ENCODE data around the gene RCOR1. TPM values are rescaled to one million over a fixed set of nuclear protein-coding genes. Genes with fewer than 3 reads are reported as not detected.
A peak's percentile ranks its signal among the peaks of the same experiment; 100 is the strongest.
"Not testable (repeated sequence)": the region's sequence is repeated elsewhere in the genome, so short reads cannot be mapped to it uniquely, and the experiment has no call there.

Gene RCOR1
- 13.9 and 17.3 TPM in 2 replicates for total RNA-seq (2014; rRNA removed; shearing (Covaris generic))

GRCh38 chr14:102591944-102592762, at the start of gene RCOR1:
RCOR1 (plus strand) TSS chr14:102592649; CDS start chr14:102592887, 238 bp downstream.
- Histone ChIP-seq H3K36me3 (replicated peaks; ENCODE audit: control insufficient read depth, insufficient read depth, low read length) (no peaks in the 10 kb centered on the region), H3K4me3 (ENCODE audit: insufficient read depth, low read depth, low read length) (peak within 1 kb of the TSS; percentile 91)
- peak; percentile 99 for DNase-seq

DNA sequence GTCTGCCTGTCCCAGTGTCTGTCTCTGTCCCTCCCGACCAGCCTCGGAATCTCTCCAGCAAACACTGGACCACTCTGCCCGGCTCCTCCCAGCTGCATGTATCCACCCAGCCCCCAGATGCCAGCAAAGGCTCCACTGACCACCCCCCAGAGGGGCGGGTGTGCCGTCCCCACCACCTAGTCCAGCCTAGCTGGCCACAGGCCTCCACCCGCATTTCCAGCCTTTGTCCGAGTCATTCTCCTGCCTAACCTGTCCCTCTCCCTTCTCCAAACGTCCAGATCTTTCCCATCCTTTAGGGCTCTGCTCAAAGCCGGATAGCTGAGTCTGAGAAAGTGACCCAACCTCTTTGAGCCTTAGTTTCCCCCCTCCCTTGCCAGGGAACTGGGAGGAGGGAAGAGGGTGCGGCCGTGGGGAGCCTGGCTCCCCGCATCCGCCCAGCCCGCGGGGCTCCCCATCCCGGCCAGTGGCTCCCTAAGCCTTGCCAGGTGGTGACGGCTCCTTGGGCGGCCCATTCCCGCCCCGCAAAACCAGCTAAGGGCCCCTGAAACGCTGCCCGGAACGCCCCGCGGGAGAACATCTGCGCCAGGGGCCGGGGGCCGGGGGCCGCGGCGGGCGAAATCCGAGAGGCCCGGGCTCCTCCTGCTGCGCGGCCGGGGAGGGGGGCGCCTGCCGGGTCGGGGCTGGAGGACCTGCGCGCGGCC, 48.3 kb upstream of the RCOR1 start:
- peak; percentile 84 for DNase-seq
- H3K4me3 ChIP-seq (ENCODE audit: insufficient read depth, low read depth, low read length) = peak overlapping the region; percentile 41; the same call in 1 of the 2 replicates
- H3K36me3 ChIP-seq (replicated peaks; ENCODE audit: control insufficient read depth, insufficient read depth, low read length) = no peaks in the 10 kb centered on the region

More at GRCh38 chr14:102591944-102592762, at the start of gene RCOR1:
- no peaks in the 10 kb centered on the region for H3K27me3 ChIP-seq (ENCODE audit: control insufficient read depth, insufficient read depth, low read length)

GRCh38 chr14:102544747-102545460, 47.5 kb upstream of the RCOR1 start:
- H3K27me3 ChIP-seq (ENCODE audit: control insufficient read depth, insufficient read depth, low read length) = peaks cover 4% of the 10 kb centered on the region; the same call in 1 of the 2 replicates
- H3K4me3 ChIP-seq (ENCODE audit: insufficient read depth, low read depth, low read length) = peak overlapping the region; percentile 41
- DNase-seq = peak; percentile 81
- H3K36me3 ChIP-seq (replicated peaks; ENCODE audit: control insufficient read depth, insufficient read depth, low read length) = no peaks in the 10 kb centered on the region

More for the DNA sequence above, 48.3 kb upstream of the RCOR1 start:
- peaks cover 4% of the 10 kb centered on the region; the same call in 1 of the 2 replicates for H3K27me3 ChIP-seq (ENCODE audit: control insufficient read depth, insufficient read depth, low read length)

DNA sequence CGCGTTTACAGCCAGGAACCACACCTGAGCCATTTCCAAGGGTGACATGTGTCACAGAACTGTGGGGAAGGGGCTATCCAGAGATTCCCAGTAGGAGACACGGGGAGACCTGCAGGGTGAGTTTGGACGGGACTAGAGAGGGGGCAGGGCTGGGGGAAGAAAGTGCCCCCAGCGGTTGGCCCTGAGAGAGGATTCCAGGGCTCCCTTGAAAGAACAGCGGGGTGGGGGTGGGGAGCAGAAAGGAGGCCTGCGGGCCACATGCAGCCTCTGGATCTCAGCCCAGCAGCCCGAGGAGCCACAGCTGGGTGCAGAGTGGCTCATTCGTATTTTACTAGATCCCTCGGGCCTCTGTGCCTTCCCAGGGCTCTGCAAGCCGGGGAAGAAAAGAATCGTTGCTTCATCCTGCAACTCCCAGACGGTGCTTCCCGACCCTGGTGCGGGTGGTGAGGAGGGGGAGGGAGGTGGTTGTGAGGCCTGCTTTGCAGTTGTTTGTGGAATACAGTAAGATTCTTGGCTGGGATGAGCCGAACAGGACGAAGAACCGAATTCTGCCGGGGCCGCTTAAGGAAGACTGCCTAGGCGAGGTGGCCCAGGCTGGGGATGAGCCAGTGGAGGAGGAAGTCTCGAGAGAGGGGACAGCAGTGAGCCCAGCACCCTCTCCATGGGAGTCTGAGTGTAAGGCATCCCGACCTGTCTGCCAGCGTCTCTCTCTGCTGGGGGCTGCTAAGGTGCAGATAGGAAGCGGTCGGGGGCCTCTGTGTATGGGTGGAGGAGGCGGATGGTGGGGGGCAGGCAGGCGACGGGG, 46.8 kb upstream of the RCOR1 start:
- peaks cover 4% of the 10 kb centered on the region; the same call in 1 of the 2 replicates for H3K27me3 ChIP-seq (ENCODE audit: control insufficient read depth, insufficient read depth, low read length)
- no peaks in the 10 kb centered on the region for H3K36me3 ChIP-seq (replicated peaks; ENCODE audit: control insufficient read depth, insufficient read depth, low read length)
- DNase-seq = peak; percentile 87
- peak overlapping the region; percentile 41 for H3K4me3 ChIP-seq (ENCODE audit: insufficient read depth, low read depth, low read length)

GRCh38 chr14:102548616-102549240, 43.7 kb upstream of the RCOR1 start:
- H3K36me3 ChIP-seq (replicated peaks; ENCODE audit: control insufficient read depth, insufficient read depth, low read length) = no peaks in the 10 kb centered on the region
- peaks cover 4% of the 10 kb centered on the region; the same call in 1 of the 2 replicates for H3K27me3 ChIP-seq (ENCODE audit: control insufficient read depth, insufficient read depth, low read length)
- no peak for DNase-seq
- H3K4me3 ChIP-seq (ENCODE audit: insufficient read depth, low read depth, low read length) = no peak overlapping the region

DNA sequence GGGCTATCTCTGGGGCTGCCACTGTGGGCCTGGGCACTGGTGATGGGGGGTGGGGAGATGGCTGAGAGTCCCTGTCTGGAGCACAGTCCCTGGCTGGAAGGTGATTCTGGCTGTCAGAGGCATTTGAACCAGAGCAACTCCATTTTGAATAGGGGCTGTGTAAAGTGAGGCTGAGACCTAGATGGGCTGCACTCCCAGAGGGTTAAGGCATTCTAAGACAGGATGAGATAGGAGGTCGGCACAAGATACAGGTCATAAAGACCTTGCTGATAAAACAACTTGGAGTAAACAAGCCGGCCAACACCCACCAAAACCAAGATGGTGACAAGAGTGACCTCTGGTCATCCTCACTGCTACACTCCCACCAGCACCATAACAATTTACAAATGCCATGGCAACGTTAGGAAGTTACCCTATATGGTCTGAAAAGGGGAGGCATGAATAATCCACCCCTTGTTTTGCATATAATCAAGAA, 41.5 kb upstream of the RCOR1 start:
- H3K27me3 ChIP-seq (ENCODE audit: control insufficient read depth, insufficient read depth, low read length); H3K36me3 ChIP-seq (replicated peaks; ENCODE audit: control insufficient read depth, insufficient read depth, low read length); DNase-seq; H3K4me3 ChIP-seq (ENCODE audit: insufficient read depth, low read depth, low read length): not testable (repeated sequence)

- H3K4me3 ChIP-seq (ENCODE audit: insufficient read depth, low read depth, low read length) = no peak overlapping the region
- no peaks in the 10 kb centered on the region for H3K27me3 ChIP-seq (ENCODE audit: control insufficient read depth, insufficient read depth, low read length)
- DNase-seq = no peak
- H3K36me3 ChIP-seq (replicated peaks; ENCODE audit: control insufficient read depth, insufficient read depth, low read length) = no peaks in the 10 kb centered on the region
Measured at GRCh38 chr14:102551995-102552705, 40.3 kb upstream of the RCOR1 start.

- H3K27me3 ChIP-seq (ENCODE audit: control insufficient read depth, insufficient read depth, low read length) = no peaks in the 10 kb centered on the region
- H3K4me3 ChIP-seq (ENCODE audit: insufficient read depth, low read depth, low read length) = peak overlapping the region; percentile 70
- no peaks in the 10 kb centered on the region for H3K36me3 ChIP-seq (replicated peaks; ENCODE audit: control insufficient read depth, insufficient read depth, low read length)
- DNase-seq = peak; percentile 98
Measured at GRCh38 chr14:102554821-102555819, 37.3 kb upstream of the RCOR1 start.

DNA sequence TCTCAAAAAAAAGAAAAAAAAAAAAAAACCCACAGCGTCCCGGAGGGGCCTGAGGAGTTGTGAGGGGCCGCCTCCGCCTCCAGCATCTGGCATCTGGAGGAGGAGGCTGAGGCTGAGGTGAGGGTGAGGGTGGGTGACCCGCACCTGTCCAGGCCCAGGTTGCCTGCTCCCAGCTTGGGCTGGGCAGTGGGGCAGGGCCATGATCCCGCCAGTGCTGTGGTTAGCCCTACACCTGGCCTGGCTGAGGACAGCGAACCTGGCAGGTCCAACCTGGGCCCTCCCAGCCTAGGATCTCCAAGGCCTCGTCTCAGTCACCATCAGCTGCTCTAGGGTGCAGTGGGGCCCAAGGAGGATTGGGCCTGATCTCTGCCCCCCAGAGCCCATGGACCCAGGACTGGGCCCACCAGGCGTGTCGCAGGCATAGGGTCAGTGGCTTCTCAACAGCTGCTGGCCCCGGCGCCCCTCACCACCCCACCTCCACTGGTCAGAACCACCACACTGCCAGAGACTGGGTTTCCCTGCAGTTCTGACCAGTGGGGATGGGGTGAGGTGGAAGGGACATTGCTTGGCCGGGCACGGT, 36.3 kb upstream of the RCOR1 start:
- H3K4me3 ChIP-seq (ENCODE audit: insufficient read depth, low read depth, low read length) = no peak overlapping the region
- peak; percentile 52 for DNase-seq
- H3K27me3 ChIP-seq (ENCODE audit: control insufficient read depth, insufficient read depth, low read length) = no peaks in the 10 kb centered on the region
- H3K36me3 ChIP-seq (replicated peaks; ENCODE audit: control insufficient read depth, insufficient read depth, low read length) = no peaks in the 10 kb centered on the region

DNA sequence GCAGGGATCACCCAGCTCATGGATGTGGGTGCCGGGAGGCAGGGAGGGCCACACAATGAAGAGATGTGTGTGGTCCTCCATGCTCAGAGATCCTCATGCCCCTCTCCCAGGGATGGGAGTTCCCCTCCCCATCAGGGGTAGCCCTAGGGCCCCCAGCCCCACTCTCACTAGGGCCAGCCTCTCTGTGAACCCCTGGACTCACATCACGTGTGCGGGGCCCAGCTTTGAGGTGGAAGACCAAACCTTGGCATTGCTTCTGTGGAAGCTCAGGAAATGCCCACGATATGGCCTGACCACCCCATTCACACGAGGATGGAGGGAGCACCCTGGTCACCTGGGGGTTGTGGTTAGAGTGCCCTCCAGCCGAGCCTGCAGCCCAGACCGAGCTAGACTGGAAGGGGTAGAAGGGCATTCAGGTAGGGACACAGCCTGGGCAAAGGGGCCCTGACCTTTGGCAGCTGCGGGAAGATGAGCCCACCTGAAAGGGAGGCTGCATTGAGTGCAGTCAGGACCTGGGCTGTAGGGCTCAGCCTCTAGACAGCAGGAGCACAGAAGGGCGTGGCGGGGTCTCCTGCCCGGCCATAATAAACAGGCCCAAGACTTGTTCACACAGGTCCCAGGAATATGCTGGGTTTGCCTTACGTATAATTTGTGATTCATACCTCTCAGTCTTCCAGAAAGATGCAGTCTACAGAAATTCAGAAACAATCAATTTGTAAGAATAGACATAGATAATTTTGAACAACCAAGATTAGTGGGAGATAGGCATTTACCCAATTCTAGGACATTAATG, 34.8 kb upstream of the RCOR1 start:
- Histone ChIP-seq H3K36me3 (replicated peaks; ENCODE audit: control insufficient read depth, insufficient read depth, low read length) (no peaks in the 10 kb centered on the region), H3K27me3 (ENCODE audit: control insufficient read depth, insufficient read depth, low read length) (no peaks in the 10 kb centered on the region), H3K4me3 (ENCODE audit: insufficient read depth, low read depth, low read length) (no peak overlapping the region)
- DNase-seq = peak; percentile 21

DNA sequence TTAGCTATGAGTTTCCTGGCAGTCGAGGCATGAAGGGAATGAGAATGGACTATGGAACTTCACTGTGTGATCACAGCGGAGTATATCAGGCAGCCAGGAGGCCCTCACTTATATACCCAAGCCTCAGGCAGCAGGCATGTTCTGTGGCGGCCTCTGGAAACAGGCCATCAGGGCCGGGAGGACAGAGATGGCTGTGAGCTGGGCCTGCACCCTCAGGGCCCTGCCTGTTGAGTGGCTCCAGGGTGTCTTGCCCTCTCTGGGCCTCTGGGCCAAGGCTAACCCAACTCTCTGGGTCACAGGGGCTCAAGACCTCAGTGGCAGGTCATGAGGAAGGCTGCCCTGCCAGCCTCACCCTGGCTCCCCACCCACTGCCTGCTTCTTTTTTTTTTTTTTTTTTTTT, 33.9 kb upstream of the RCOR1 start:
- H3K27me3 ChIP-seq (ENCODE audit: control insufficient read depth, insufficient read depth, low read length) = no peaks in the 10 kb centered on the region
- no peak overlapping the region for H3K4me3 ChIP-seq (ENCODE audit: insufficient read depth, low read depth, low read length)
- DNase-seq = no peak
- H3K36me3 ChIP-seq (replicated peaks; ENCODE audit: control insufficient read depth, insufficient read depth, low read length) = no peaks in the 10 kb centered on the region
